BLaER1 (cell line): Measurements from ENCODE around the gene MGAT5.

Experiments used
- H3K27ac ChIP-seq: shearing (Covaris generic); formaldehyde crosslinking; 2 replicates; pipeline ENCODE4 v1.8.1; 2022
- H3K27me3 ChIP-seq: shearing (Covaris generic); formaldehyde crosslinking; 2 replicates; pipeline ENCODE4 v1.8.1; 2022
- H3K36me3 ChIP-seq: shearing (Covaris generic); formaldehyde crosslinking; 2 replicates; pipeline ENCODE4 v1.8.1; 2022
- H3K4me1 ChIP-seq: shearing (Covaris generic); formaldehyde crosslinking; 2 replicates; pipeline ENCODE4 v1.8.1; 2022
- H3K4me2 ChIP-seq: shearing (Covaris generic); formaldehyde crosslinking; 2 replicates; pipeline ENCODE4 v1.8.1; 2022
- H3K4me3 ChIP-seq: shearing (Covaris generic); formaldehyde crosslinking; 2 replicates; pipeline ENCODE4 v1.8.1; 2022
- H3K9ac ChIP-seq: shearing (Covaris generic); formaldehyde crosslinking; 2 replicates; pipeline ENCODE4 v1.8.1; 2022
- H3K9me3 ChIP-seq: shearing (Covaris generic); formaldehyde crosslinking; 2 replicates; pipeline ENCODE4 v1.8.1; 2022
- H4K20me1 ChIP-seq: shearing (Covaris generic); formaldehyde crosslinking; 2 replicates; pipeline ENCODE4 v1.8.1; 2022
- Cebpa-rat ChIP-seq: shearing (Covaris generic); IDR thresholded peaks from 2 replicates; pipeline ENCODE4 v1.8.1; 2022

The MGAT5 gene

GRCh38 chr2:134401081-134401497, 147.2 kb downstream of the MGAT5 start:
- no peak for TF ChIP-seq Cebpa-rat
- Histone ChIP-seq H3K9ac (no peak overlapping the region; the same call in 1 of the 2 replicates), H3K9me3 (no peaks in the 10 kb centered on the region), H4K20me1 (no peaks in the 10 kb centered on the region), H3K4me3 (no peak overlapping the region), H3K4me1 (peaks cover 83% of the 10 kb centered on the region), H3K27me3 (no peaks in the 10 kb centered on the region), H3K36me3 (peaks cover 91% of the 10 kb centered on the region), H3K4me2 (peak overlapping the region; percentile 70), H3K27ac (peak overlapping the region; percentile 59)

GRCh38 chr2:134401789-134402188, 147.9 kb downstream of the MGAT5 start:
- H3K4me2 ChIP-seq = peak overlapping the region; percentile 70
- peaks cover 90% of the 10 kb centered on the region for H3K4me1 ChIP-seq
- no peak overlapping the region; the same call in 1 of the 2 replicates for H3K9ac ChIP-seq
- no peaks in the 10 kb centered on the region for H3K9me3 ChIP-seq
- H3K4me3 ChIP-seq = no peak overlapping the region
- no peaks in the 10 kb centered on the region for H4K20me1 ChIP-seq
- no peak for TF ChIP-seq Cebpa-rat
- H3K36me3 ChIP-seq = peaks cover 91% of the 10 kb centered on the region
- no peaks in the 10 kb centered on the region for H3K27me3 ChIP-seq
- peak overlapping the region; percentile 59 for H3K27ac ChIP-seq

GRCh38 chr2:134402410-134402809, 148.5 kb downstream of the MGAT5 start:
- H3K27ac ChIP-seq = no peak overlapping the region
- no peak for TF ChIP-seq Cebpa-rat
- H3K4me1 ChIP-seq = peaks cover 93% of the 10 kb centered on the region

GRCh38 chr2:134405611-134406081, 151.8 kb downstream of the MGAT5 start:
- no peak for TF ChIP-seq Cebpa-rat

More at GRCh38 chr2:134402410-134402809, 148.5 kb downstream of the MGAT5 start:
- H3K4me3 ChIP-seq = no peak overlapping the region
- H3K36me3 ChIP-seq = peaks cover 84% of the 10 kb centered on the region
- H4K20me1 ChIP-seq = no peaks in the 10 kb centered on the region
- no peaks in the 10 kb centered on the region for H3K9me3 ChIP-seq
- no peaks in the 10 kb centered on the region for H3K27me3 ChIP-seq
- H3K4me2 ChIP-seq = peak overlapping the region; percentile 70
- H3K9ac ChIP-seq = no peak overlapping the region

GRCh38 chr2:134406311-134406710, 152.4 kb downstream of the MGAT5 start:
- Histone ChIP-seq H3K27ac (peak overlapping the region; percentile 93), H3K9ac (0 out of 2 replicates have a peak overlapping the region, but pooled peaks have one; percentile 33), H3K4me1 (peaks cover 95% of the 10 kb centered on the region), H3K4me2 (peak overlapping the region; percentile 86), H3K4me3 (no peak overlapping the region), H4K20me1 (no peaks in the 10 kb centered on the region), H3K9me3 (no peaks in the 10 kb centered on the region), H3K36me3 (peaks cover 54% of the 10 kb centered on the region), H3K27me3 (no peaks in the 10 kb centered on the region)
- TF ChIP-seq Cebpa-rat = no peak

More at GRCh38 chr2:134405611-134406081, 151.8 kb downstream of the MGAT5 start:
- peak overlapping the region; percentile 86 for H3K4me2 ChIP-seq
- no peaks in the 10 kb centered on the region for H3K9me3 ChIP-seq
- H3K4me3 ChIP-seq = no peak overlapping the region
- peaks cover 57% of the 10 kb centered on the region for H3K36me3 ChIP-seq
- no peaks in the 10 kb centered on the region for H4K20me1 ChIP-seq
- peaks cover 95% of the 10 kb centered on the region for H3K4me1 ChIP-seq
- peak overlapping the region; percentile 93 for H3K27ac ChIP-seq
- no peak overlapping the region for H3K9ac ChIP-seq
- H3K27me3 ChIP-seq = no peaks in the 10 kb centered on the region

- H3K27ac ChIP-seq = peak overlapping the region; percentile 93
- peaks cover 95% of the 10 kb centered on the region for H3K4me1 ChIP-seq
- 0 out of 2 replicates have a peak overlapping the region, but pooled peaks have one; percentile 33 for H3K9ac ChIP-seq
- peak overlapping the region; percentile 86 for H3K4me2 ChIP-seq
- no peaks in the 10 kb centered on the region for H3K27me3 ChIP-seq
- no peak for TF ChIP-seq Cebpa-rat
- peaks cover 51% of the 10 kb centered on the region for H3K36me3 ChIP-seq
- no peak overlapping the region for H3K4me3 ChIP-seq
- no peaks in the 10 kb centered on the region for H4K20me1 ChIP-seq
- H3K9me3 ChIP-seq = no peaks in the 10 kb centered on the region
These were observed 152.9 kb downstream of the MGAT5 start for GRCh38 chr2:134406736-134407135.

GRCh38 chr2:134407154-134407890, 153.4 kb downstream of the MGAT5 start:
- Histone ChIP-seq H3K4me2 (peak overlapping the region; percentile 86), H3K4me3 (no peak overlapping the region), H3K27ac (peak overlapping the region; percentile 93), H3K27me3 (no peaks in the 10 kb centered on the region), H3K9ac (peak overlapping the region; percentile 33; the same call in 1 of the 2 replicates), H3K9me3 (no peaks in the 10 kb centered on the region), H3K36me3 (peaks cover 48% of the 10 kb centered on the region), H3K4me1 (peaks cover 92% of the 10 kb centered on the region), H4K20me1 (no peaks in the 10 kb centered on the region)
- TF ChIP-seq Cebpa-rat = no peak

- no peak for TF ChIP-seq Cebpa-rat
- peak overlapping the region; percentile 86 for H3K4me2 ChIP-seq
- no peaks in the 10 kb centered on the region for H3K27me3 ChIP-seq
- peak overlapping the region; percentile 33; the same call in 1 of the 2 replicates for H3K9ac ChIP-seq
- no peaks in the 10 kb centered on the region for H4K20me1 ChIP-seq
- H3K36me3 ChIP-seq = peaks cover 42% of the 10 kb centered on the region
- H3K4me3 ChIP-seq = no peak overlapping the region
- no peaks in the 10 kb centered on the region for H3K9me3 ChIP-seq
- H3K4me1 ChIP-seq = peaks cover 97% of the 10 kb centered on the region
- peak overlapping the region; percentile 93 for H3K27ac ChIP-seq
These were observed 154.5 kb downstream of the MGAT5 start for GRCh38 chr2:134408386-134408785.

- no peaks in the 10 kb centered on the region for H3K9me3 ChIP-seq
- no peak for TF ChIP-seq Cebpa-rat
- no peak overlapping the region for H3K4me3 ChIP-seq
- peak overlapping the region; percentile 93 for H3K27ac ChIP-seq
- H3K4me1 ChIP-seq = peaks cover 98% of the 10 kb centered on the region
- peaks cover 41% of the 10 kb centered on the region for H3K36me3 ChIP-seq
- no peaks in the 10 kb centered on the region for H4K20me1 ChIP-seq
- H3K27me3 ChIP-seq = no peaks in the 10 kb centered on the region
- peak overlapping the region; percentile 33; the same call in 1 of the 2 replicates for H3K9ac ChIP-seq
- peak overlapping the region; percentile 86 for H3K4me2 ChIP-seq
These were observed 154.9 kb downstream of the MGAT5 start for GRCh38 chr2:134408791-134409190.

- Histone ChIP-seq H3K4me3 (no peak overlapping the region), H3K4me1 (peaks cover 97% of the 10 kb centered on the region), H4K20me1 (no peaks in the 10 kb centered on the region), H3K27me3 (no peaks in the 10 kb centered on the region), H3K36me3 (peaks cover 39% of the 10 kb centered on the region), H3K4me2 (peak overlapping the region; percentile 86), H3K9ac (peak overlapping the region; percentile 79), H3K9me3 (no peaks in the 10 kb centered on the region), H3K27ac (peak overlapping the region; percentile 93)
- TF ChIP-seq Cebpa-rat = no peak
These were observed 156.1 kb downstream of the MGAT5 start for GRCh38 chr2:134410006-134410405.
